Erythroblast (primary cell): ENCODE measurements around the gene RB1.

Experiments used
- GATA1 ChIP-seq: IDR thresholded peaks from 2 replicates; pipeline ENCODE4 v1.6.1; 2011; ENCODE audit warnings: low read depth, mild to moderate bottlenecking, control low read depth, low read length, moderate library complexity
- POLR2A ChIP-seq: IDR thresholded peaks from 2 replicates; pipeline ENCODE4 v1.6.1; 2011; ENCODE audit warnings: mild to moderate bottlenecking, low read length

GRCh38 chr13:48273346-48273745 lies 30.2 kb upstream of the RB1 start:
- TF ChIP-seq POLR2A (no peak), GATA1 (no peak)
